Hepatic stellate cell (primary cell): ENCODE data around the gene BAIAP3.

Experiments
- DNase-seq: peaks from one replicate; pipeline ENCODE4 v3.0.0; 2011; ENCODE audit warnings: low spot score

The BAIAP3 gene

DNA sequence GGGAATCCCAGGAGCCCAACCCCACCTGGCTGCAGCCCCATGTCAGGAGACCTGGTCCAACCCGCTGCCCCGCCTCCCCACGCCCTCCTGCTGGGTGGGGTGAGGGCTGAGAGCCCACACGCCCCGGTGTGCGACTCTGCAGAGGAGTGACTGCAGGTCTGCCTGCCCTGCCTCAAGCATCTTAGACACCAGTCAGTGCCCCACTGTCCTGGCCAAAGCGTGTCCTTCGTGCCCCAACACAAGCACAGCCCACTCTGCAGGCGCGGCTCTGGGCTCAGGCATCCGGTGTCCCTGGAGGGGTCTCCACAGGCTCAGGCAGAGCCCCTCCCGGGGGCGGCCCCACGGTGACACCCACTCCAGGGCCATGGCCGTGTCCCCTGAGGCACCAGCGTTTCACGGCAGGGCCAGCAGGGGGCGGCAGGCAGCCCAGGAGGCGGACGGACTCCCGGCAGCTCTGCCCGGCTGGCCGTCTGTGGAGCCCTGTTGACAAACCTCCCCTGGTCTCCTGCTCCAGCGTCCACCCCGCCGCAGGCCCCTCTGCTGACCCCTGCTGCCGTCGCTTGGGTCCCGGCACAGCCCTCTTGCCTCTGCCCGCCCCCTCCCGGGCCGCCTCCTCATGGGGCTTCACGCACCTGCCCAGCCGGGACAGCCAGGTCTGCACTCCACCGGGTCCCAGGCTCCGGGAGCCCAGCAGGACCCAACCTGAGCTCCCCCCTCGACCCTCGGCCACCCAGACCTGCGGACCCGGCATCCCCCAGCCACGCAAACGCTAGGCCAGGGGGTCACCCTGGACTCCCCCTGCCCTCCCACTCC is 32.6 kb upstream of the BAIAP3 start:
- peak; percentile 90 for DNase-seq

GRCh38 chr16:1301562-1301961 is 31.9 kb upstream of the BAIAP3 start:
- no peak for DNase-seq

GRCh38 chr16:1305823-1306222 is 27.6 kb upstream of the BAIAP3 start:
- DNase-seq, result no peak

DNA sequence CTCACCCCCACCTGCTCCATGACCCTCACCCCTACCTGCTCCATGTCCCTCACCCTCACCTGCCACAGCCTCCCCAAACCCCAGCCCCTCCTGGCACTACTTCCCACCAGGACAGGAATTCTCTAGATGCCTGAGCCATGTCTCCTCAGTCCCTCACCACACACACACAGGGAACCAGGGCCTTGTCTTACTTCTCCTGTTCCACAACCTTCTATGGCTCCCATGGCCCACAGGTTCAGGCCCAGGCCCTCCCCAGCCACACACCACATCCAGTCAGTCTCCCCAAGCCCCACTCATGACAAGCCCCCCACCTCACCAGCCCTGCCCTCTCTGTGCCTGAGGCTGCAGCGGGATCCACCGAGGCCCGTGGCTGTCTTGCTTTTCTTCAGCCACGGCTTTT is 27.1 kb upstream of the BAIAP3 start:
- no peak for DNase-seq

DNA sequence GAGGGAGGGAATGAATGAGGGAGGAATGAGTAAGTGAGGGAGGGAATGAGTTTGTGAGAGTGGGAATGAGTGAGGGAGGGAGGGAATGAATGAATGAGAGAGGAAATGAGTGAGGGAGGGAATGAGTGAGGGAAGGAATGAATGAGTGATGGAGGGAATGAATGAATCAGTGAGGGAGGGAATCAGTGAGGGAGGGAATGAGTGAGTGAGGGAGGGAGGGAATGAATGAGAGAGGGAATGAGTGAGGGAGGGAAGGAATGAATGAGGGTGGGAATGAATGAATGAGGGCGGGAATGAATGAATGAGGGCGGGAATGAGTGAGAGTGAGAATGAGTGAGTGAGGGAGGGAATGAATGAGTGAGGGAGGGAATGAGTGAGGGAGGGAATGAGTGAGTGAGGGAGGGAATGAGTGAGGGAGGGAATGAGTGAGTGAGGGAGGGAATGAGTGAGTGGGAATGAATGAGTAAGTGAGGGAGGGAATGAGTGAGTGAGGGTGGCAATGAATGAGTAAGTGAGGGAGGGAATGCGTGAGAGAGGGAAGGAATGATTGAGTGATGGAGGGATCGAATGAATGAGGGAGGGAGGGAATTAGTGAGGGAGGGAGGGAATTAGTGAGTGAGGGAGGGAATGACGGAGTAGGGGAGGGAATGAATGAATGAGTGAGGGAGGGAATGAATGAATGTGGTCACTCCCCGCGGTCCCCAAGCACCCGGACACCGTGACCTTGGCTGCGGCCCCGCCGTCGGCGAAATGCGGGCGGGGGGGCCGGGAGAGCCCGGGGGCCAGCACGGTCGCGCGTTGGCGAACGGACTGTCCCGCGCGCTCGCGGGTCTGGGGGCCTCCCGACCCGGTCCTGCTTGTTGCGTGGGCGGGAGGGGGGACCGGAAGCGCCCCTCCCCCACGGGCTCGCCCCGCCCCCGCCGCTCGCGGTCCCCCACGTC is 25.1 kb upstream of the BAIAP3 start:
- DNase-seq, result no peak

- peak; percentile 99 for DNase-seq
Measured at GRCh38 chr16:1308977-1309885, 24.2 kb upstream of the BAIAP3 start, which contains the start of gene UBE2I. TSS of gene UBE2I (plus strand) at chr16:1309636. CDS start at chr16:1314031, 4,395 bp downstream.

DNA sequence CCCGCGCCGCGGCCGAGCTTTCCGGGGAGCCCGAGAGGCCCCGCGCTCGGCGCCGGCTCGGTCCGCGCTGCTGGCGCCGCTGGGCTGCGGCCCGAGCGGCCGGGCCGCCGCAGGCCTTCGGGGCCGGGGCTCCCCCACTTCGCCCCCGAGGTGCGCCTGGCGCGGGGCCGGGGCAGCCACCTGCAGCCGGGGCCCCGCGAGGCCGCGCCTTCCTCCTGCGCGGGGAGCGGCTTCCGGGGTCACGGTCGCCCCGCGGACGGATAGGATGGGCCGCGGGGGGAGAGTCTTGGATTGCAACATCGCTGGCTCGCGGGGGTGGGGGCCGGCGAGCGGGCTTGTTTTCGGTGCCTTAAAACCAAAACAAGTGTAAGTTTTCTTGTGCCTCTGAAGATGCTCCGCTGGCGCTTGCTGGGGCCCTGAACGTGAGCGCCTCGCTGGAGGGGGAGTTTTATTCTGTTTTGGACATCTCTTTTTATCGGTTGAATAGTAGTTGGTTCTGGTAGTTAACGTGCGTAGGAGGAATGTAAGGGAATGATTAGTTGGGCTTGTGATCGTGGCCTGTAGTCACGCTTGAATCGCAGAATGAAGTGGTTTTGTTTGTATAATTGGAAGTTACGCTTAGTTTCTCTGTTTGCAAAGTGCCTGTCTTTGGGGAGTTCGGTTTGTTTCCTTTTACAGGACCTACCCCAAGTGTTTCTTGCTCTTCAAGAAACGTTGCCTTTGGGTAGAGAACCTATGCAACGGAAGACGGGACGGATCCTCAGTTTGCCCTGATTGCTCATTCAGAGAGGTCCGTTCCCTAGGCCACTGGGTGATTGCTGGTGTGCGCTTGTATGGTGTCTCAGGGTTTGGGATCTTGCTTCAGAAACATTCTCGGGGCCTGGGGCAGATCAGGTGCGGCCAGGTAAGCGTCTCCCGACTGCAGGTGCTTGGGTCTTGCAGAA is 23.3 kb upstream of the BAIAP3 start:
- DNase-seq, result peak; percentile 46

DNA sequence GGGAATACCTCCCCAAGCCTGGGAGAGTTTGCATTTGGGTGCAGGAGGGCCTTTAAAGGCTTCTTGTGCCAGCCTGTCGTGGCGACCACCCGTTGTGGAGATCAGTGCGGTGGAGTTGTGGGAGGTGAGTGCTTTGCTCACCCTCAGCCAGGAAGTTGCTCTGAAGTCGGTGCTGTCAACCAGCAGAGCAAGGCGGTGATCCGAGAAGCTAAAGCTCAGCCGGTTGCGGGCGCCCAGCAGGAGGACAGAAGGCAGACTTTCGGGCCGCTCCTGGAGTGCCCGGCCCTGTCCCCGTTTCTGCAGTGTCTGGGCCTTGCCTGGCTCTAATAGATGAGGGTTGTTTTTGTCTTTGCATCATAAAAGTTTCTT is 22.6 kb upstream of the BAIAP3 start:
- no peak for DNase-seq

GRCh38 chr16:1311212-1311737 is 22.2 kb upstream of the BAIAP3 start:
- DNase-seq, result no peak

GRCh38 chr16:1311738-1312466 is 21.5 kb upstream of the BAIAP3 start:
- DNase-seq, result no peak

DNA sequence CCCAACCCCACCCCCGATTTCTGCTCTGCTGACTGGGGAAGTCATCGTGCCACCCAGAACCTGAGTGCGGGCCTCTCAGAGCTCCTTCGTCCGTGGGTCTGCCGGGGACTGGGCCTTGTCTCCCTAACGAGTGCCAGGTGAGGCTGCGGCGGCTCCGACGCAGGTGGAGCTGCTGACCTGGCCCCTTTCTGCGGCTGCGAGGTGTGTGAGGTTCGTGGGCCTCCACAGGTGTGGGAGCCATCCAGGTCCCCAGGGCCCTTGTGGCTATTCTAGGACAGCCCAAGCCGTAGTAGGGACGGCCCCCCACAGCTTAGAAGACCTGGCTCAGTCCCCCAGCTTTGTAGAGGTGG is 21.0 kb upstream of the BAIAP3 start:
- no peak for DNase-seq

DNA sequence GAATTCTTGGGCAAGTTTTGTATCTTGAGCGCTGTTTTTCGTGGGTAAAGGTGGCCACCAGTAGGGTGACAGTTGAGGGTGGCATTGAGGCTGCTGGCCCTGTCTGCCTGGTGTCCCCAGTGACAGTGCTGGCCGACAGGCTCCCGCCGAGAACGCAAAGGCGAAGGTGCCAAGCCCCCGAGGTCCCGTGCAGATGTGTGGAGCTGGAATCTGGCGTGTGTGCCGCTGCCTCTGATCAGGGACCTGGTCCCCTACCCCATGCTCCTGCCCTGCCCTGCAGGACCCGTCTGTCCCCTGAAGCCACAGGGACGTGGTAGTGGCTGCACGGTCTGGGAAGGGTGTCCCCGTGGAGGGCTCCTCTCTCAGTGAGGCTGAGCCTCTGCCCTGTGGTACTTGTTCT is 20.5 kb upstream of the BAIAP3 start:
- no peak for DNase-seq

DNA sequence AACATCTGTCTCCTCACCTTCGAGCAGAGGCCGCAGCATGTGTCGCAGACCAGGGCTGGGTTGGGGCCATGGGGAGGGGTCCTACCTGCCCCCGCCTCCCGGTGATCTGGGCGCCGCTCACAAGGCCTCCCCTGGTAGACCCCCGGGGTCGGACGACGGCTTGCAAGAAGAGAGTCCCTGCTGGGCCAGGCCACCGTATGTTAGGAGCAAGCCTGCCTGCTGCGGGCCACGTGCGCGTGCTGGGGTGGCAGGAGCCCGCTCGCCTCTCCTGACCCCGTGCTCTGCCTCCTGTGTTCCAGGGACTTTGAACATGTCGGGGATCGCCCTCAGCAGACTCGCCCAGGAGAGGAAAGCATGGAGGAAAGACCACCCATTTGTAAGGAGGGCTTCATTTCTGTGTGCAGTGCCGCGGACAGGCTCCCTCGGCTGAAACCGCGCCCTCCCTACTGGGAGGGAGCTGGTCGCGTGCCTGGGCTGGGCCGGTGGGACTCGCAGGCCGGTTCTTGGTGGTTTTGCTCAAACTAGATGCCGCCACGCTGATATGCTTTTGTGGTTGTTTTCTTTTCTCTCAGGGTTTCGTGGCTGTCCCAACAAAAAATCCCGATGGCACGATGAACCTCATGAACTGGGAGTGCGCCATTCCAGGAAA is 19.6 kb upstream of the BAIAP3 start:
- no peak for DNase-seq

GRCh38 chr16:1314399-1315068 is 18.9 kb upstream of the BAIAP3 start:
- no peak for DNase-seq

GRCh38 chr16:1315081-1316032 is 18.1 kb upstream of the BAIAP3 start:
- DNase-seq, result no peak

GRCh38 chr16:1316033-1316405 is 17.4 kb upstream of the BAIAP3 start:
- no peak for DNase-seq

DNA sequence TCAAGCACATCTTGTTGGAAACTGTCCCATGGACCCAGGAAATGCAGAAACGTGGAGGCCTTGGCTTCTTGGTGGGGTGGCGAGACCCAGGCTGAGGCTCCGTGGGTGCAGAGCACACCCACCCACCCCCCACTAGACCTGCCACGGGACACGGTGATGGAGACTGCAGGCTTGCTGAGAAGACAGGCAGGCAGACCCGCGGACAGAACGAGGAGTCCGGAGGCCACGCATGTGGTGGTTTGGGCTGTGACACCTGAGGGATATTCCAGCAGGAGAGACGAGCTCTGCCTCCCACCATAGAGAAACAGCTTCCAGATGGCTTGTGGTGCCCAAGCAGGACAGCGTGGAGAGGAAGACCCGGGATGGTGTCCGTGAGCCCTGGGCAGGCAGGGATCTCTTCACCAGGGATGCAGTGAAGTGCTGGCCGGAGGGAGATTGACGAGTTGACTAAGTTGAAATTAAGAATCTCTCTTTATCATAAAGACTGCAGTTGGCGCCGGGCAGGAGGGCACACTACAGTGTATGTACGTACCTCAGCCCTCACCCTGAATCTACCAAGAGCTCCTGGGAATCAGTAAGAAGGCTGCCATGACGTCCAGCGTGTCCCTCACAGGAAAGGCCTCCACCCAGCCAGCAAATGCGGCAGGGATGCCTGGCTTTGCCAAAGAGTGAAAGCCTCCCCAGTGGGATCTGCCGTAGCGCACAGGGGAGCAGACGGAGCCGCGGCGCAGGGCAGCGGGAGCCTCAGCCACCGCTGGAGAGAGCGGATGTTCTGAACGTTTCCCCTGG is 15.8 kb upstream of the BAIAP3 start:
- DNase-seq, result no peak
